IMR-90 (cell line): ENCODE data around the gene MGLL. TPM values are rescaled to one million over a fixed set of nuclear protein-coding genes. Genes with fewer than 3 reads are reported as not detected.

Source experiments
- ATAC-seq: fragments of 200-7000 bp; cut with Tn5 transposase; 2 replicates; pipeline ENCODE4 v1.9.1; 2020; ENCODE audit warnings: low read depth, mild to moderate bottlenecking, moderate library complexity
- BruUV-seq: library from RNA; stranded (reverse); fragments of 400-500 nt; replicated peaks from 2 replicates; lab custom pipeline; 2021; lab: Mats Ljungman, UMichigan
- CTCF ChIA-PET: fragments of 300-600 bp; formaldehyde crosslinking; extraction: SDS; loops from one replicate; lab custom pipeline; 2021; ENCODE audit warnings: antibody characterized with exemption; lab: Yijun Ruan, JAX
- POLR2A ChIA-PET: fragments of 300-600 bp; sonication (Branson Sonifier 250); formaldehyde crosslinking; loops from one replicate; lab custom pipeline; 2022; ENCODE audit warnings: antibody characterized with exemption; ENCODE audit not compliant: unreplicated experiment; lab: Charles Lee
- DNase-seq: peaks from one replicate; pipeline ENCODE4 v3.0.0; 2013
- H2AFZ ChIP-seq: replicated peaks from 2 replicates; pipeline ENCODE3; 2013; ENCODE audit warnings: low read length, mild to moderate bottlenecking; ENCODE audit not compliant: poor library complexity
- H2AK5ac ChIP-seq: 2 replicates; pipeline ENCODE4 v1.6.1; 2013; ENCODE audit warnings: low read depth, low read length, inconsistent platforms
- H2AK9ac ChIP-seq: replicated peaks from 2 replicates; pipeline ENCODE3; 2013; ENCODE audit warnings: mild to moderate bottlenecking, low read depth, low read length, moderate library complexity; ENCODE audit not compliant: poor library complexity
- H2BK120ac ChIP-seq: 2 replicates; pipeline ENCODE4 v1.6.1; 2013; ENCODE audit warnings: low read depth, low read length, inconsistent platforms
- H2BK15ac ChIP-seq: 3 replicates; pipeline ENCODE4 v1.6.1; 2013; ENCODE audit warnings: low read depth, low read length, inconsistent platforms
- H2BK20ac ChIP-seq: 2 replicates; pipeline ENCODE4 v1.6.1; 2013; ENCODE audit warnings: low read depth, mild to moderate bottlenecking, inconsistent platforms, low read length, moderate library complexity
- H2BK5ac ChIP-seq: 2 replicates; pipeline ENCODE4 v1.6.1; 2013; ENCODE audit warnings: mild to moderate bottlenecking, low read depth, low read length, inconsistent platforms; ENCODE audit not compliant: poor library complexity, severe bottlenecking
- H3K14ac ChIP-seq: replicated peaks from 2 replicates; pipeline ENCODE4 v1.6.1; 2013; ENCODE audit warnings: low read depth, low read length, inconsistent platforms
- H3K18ac ChIP-seq: 2 replicates; pipeline ENCODE4 v1.6.1; 2013; ENCODE audit warnings: low read depth, low read length, control low read depth
- H3K23ac ChIP-seq: 2 replicates; pipeline ENCODE4 v1.6.1; 2013; ENCODE audit warnings: low read depth, low read length, inconsistent platforms
- H3K27ac ChIP-seq: 2 replicates; pipeline ENCODE4 v1.5.1; 2013; ENCODE audit warnings: mild to moderate bottlenecking, control low read depth, low read length; ENCODE audit not compliant: insufficient read depth
- H3K27me3 ChIP-seq: 2 replicates; pipeline ENCODE4 v1.6.1; 2013; ENCODE audit warnings: low read length; ENCODE audit not compliant: control insufficient read depth, insufficient read depth
- H3K36me3 ChIP-seq: 2 replicates; pipeline ENCODE4 v1.6.1; 2013; ENCODE audit warnings: low read length, mixed read lengths; ENCODE audit not compliant: control insufficient read depth, insufficient read depth
- H3K4ac ChIP-seq: 2 replicates; pipeline ENCODE4 v1.6.1; 2013; ENCODE audit warnings: low read depth, low read length, inconsistent platforms
- H3K4me1 ChIP-seq: 2 replicates; pipeline ENCODE4 v1.6.1; 2013; ENCODE audit warnings: low read length, mixed read lengths; ENCODE audit not compliant: control insufficient read depth, insufficient read depth
- H3K4me2 ChIP-seq: 2 replicates; pipeline ENCODE4 v1.6.1; 2013; ENCODE audit warnings: low read depth, mild to moderate bottlenecking, control low read depth, low read length, moderate library complexity
- H3K4me3 ChIP-seq: 2 replicates; pipeline ENCODE4 v1.5.1; 2013; ENCODE audit warnings: low read depth, mild to moderate bottlenecking, control low read depth, low read length, moderate library complexity; ENCODE audit not compliant: insufficient read depth
- H3K56ac ChIP-seq: 2 replicates; pipeline ENCODE4 v1.6.1; 2013; ENCODE audit warnings: low read length, inconsistent platforms; ENCODE audit not compliant: insufficient read depth; ENCODE audit errors: extremely low read depth
- H3K79me1 ChIP-seq, 2 experiments: 2 replicates each; pipeline ENCODE4 v1.6.1; 2013; ENCODE audit warnings: low read length in 2 of 2, inconsistent platforms in 1 of 2, low read depth in 1 of 2
- H3K9ac ChIP-seq: 2 replicates; pipeline ENCODE4 v1.6.1; 2013; ENCODE audit warnings: low read depth, low read length, control low read depth
- H3K9me1 ChIP-seq: 2 replicates; pipeline ENCODE4 v1.6.1; 2013; ENCODE audit warnings: low read length, inconsistent platforms; ENCODE audit not compliant: insufficient read depth
- H3K9me3 ChIP-seq: 2 replicates; pipeline ENCODE4 v1.6.1; 2013; ENCODE audit warnings: low read length; ENCODE audit not compliant: control insufficient read depth, insufficient read depth
- H4K20me1 ChIP-seq: 2 replicates; pipeline ENCODE4 v1.6.1; 2013; ENCODE audit warnings: low read length, inconsistent platforms; ENCODE audit not compliant: insufficient read depth
- H4K5ac ChIP-seq: 2 replicates; pipeline ENCODE4 v1.6.1; 2013; ENCODE audit warnings: mild to moderate bottlenecking, low read depth, low read length, control low read depth
- H4K8ac ChIP-seq, 2 experiments: 2 replicates each; pipeline ENCODE4 v1.6.1; 2013; ENCODE audit warnings: low read depth in 2 of 2, low read length in 2 of 2, control low read depth in 1 of 2, inconsistent platforms in 1 of 2
- H4K91ac ChIP-seq: 2 replicates; pipeline ENCODE4 v1.6.1; 2013; ENCODE audit warnings: low read depth, low read length, inconsistent platforms; ENCODE audit not compliant: insufficient read depth
- BHLHE40 ChIP-seq: fragments of 150-350 bp; IDR thresholded peaks from 2 replicates; pipeline ENCODE4 v1.6.1; 2016; ENCODE audit warnings: mild to moderate bottlenecking, low read depth, low read length
- CEBPB ChIP-seq: IDR thresholded peaks from 2 replicates; pipeline ENCODE4 v1.6.1; 2012; ENCODE audit warnings: low read depth, low read length, improper control_type of control experiment
- CHD1 ChIP-seq: IDR thresholded peaks from 2 replicates; pipeline ENCODE4 v1.6.1; 2012; ENCODE audit warnings: low read depth, low read length, improper control_type of control experiment
- FOS ChIP-seq: fragments of 150-350 bp; IDR thresholded peaks from 2 replicates; pipeline ENCODE4 v1.6.1; 2016; ENCODE audit warnings: low read depth, low read length
- MAFK ChIP-seq: IDR thresholded peaks from 2 replicates; pipeline ENCODE4 v1.6.1; 2012; ENCODE audit warnings: low read depth, low read length, improper control_type of control experiment
- MAZ ChIP-seq: IDR thresholded peaks from 2 replicates; pipeline ENCODE4 v1.6.1; 2012; ENCODE audit warnings: low read depth, mild to moderate bottlenecking, low read length, improper control_type of control experiment, moderate library complexity, borderline replicate concordance
- MXI1 ChIP-seq: IDR thresholded peaks from 2 replicates; pipeline ENCODE4 v1.6.1; 2012; ENCODE audit warnings: low read depth, mild to moderate bottlenecking, low read length, moderate library complexity, borderline replicate concordance
- NFE2L2 ChIP-seq: fragments of 150-350 bp; IDR thresholded peaks from 2 replicates; pipeline ENCODE4 v1.6.1; 2016; ENCODE audit warnings: low read depth, mild to moderate bottlenecking, low read length
- POLR2A ChIP-seq: IDR thresholded peaks from 2 replicates; pipeline ENCODE4 v1.6.1; 2012; ENCODE audit warnings: mild to moderate bottlenecking, low read depth, low read length
- RAD21 ChIP-seq: IDR thresholded peaks from 2 replicates; pipeline ENCODE4 v1.6.1; 2012; ENCODE audit warnings: low read length, improper control_type of control experiment
- RCOR1 ChIP-seq: IDR thresholded peaks from 2 replicates; pipeline ENCODE4 v1.6.1; 2012; ENCODE audit warnings: mild to moderate bottlenecking, low read length, improper control_type of control experiment; ENCODE audit not compliant: insufficient replicate concordance
- RFX5 ChIP-seq: IDR thresholded peaks from 2 replicates; pipeline ENCODE4 v1.8.0; 2012; ENCODE audit warnings: low read depth, mild to moderate bottlenecking, low read length, moderate library complexity
- WGBS, 2 experiments: methylation state at CpG; one replicate each; pipeline versions ENCODE4 v1.1.5 to v1.1.7; 2013; ENCODE audit warnings: missing lambda C conversion rate in 2 of 2; ENCODE audit not compliant: insufficient read length in 1 of 2; ENCODE audit errors: extremely low coverage in 2 of 2; 5-methylcytosine and 5-hydroxymethylcytosine counted together
- dilution Hi-C: fragments of 300-500 bp; cut with HindIII; formaldehyde crosslinking; loops from one replicate; pipeline ENCODE4 v1.14.3; 2018; ENCODE audit warnings: low sequenced_read_pairs; ENCODE audit not compliant: unreplicated experiment
- in situ Hi-C: fragments of 300-500 bp; cut with MboI; formaldehyde crosslinking; loops from 3 replicates; pipeline ENCODE4 v1.14.3; 2019; ENCODE audit warnings: low sequenced_read_pairs, inconsistent platforms, mixed read lengths
- intact Hi-C: fragments of 100-400 bp; cut with micrococcal nuclease; formaldehyde crosslinking; loops from 2 replicates; pipeline ENCODE4 v1.10.0; 2022
- polyA plus RNA-seq, 3 experiments: library from polyadenylated mRNA; depleted of rRNA; stranded (reverse); fragments of >200 nt; gene quantifications; 2 replicates each; pipeline ENCODE4 v1.2.3, GENCODE V29; 2012; ENCODE audit warnings: low replicate concordance in 1 of 3
- total RNA-seq: library from RNA; depleted of rRNA; stranded (reverse); fragments of >200 nt; gene quantifications from 2 replicates; pipeline ENCODE4 v1.2.3, GENCODE V29; 2012
- TF ChIP-seq, protein P1 (sequence below): fragments of 150-350 bp; IDR thresholded peaks from 2 replicates; pipeline ENCODE4 v1.6.1; 2016; ENCODE audit warnings: low read depth, mild to moderate bottlenecking, low read length, moderate library complexity, borderline replicate concordance
- TF ChIP-seq, protein P2 (sequence below): fragments of 150-350 bp; IDR thresholded peaks from 2 replicates; pipeline ENCODE4 v1.6.1; 2017; ENCODE audit warnings: mild to moderate bottlenecking, antibody characterized with exemption, low read length, low read depth
- TF ChIP-seq, protein P3 (sequence below): conservative IDR thresholded peaks from 2 replicates; pipeline ENCODE4 v1.5.1; 2012; ENCODE audit warnings: mild to moderate bottlenecking, low read depth, low read length, improper control_type of control experiment

MGLL gene
- total and polyA plus RNA-seq, 2 of the 4 experiments (the other 2 are of a cell fraction), result 23.7 to 60.6 TPM

DNA sequence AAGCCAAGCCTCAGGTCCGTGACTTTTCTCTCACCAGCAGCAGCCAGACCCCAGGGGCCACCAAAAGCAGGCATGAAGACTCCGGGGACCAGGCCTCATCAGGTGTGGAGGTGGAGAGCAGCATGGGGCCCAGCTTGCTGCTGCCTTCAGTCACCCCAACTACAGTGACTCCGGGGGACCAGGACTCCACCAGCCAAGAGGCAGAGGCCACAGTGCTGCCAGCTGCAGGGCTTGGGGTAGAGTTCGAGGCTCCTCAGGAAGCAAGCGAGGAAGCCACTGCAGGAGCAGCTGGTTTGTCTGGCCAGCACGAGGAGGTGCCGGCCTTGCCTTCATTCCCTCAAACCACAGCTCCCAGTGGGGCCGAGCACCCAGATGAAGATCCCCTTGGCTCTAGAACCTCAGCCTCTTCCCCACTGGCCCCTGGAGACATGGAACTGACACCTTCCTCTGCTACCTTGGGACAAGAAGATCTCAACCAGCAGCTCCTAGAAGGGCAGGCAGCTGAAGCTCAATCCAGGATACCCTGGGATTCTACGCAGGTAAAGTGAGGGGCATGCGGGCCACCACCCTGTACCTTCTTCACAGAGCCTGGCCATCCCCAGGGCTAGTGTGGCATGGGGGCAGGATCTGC, 161.6 kb downstream of the MGLL start:
- H4K20me1 ChIP-seq, result no peaks in the 10 kb centered on the region; the same call in 1 of the 2 replicates
- no TSS peak for BruUV-seq
- dilution Hi-C loops, result no loop called here
- H3K56ac ChIP-seq, result no peak overlapping the region
- no peak overlapping the region for H2AFZ ChIP-seq
- ChIA-PET CTCF (no interaction called here), POLR2A (interaction anchor here (0.5 kb wide), 1 partner anchor 21 kb away, joined by 4 read pairs; no protein-coding TSS in a partner anchor)
- H3K79me1 ChIP-seq, result no peaks in the 10 kb centered on the region
- H2BK20ac ChIP-seq, result no peak overlapping the region
- no peaks in the 10 kb centered on the region for H3K9me3 ChIP-seq
- H3K36me3 ChIP-seq, result no peaks in the 10 kb centered on the region
- peaks cover 5% of the 10 kb centered on the region; the same call in 1 of the 2 replicates for H3K4me1 ChIP-seq
- no peaks in the 10 kb centered on the region; the same call in 1 of the 2 replicates for H3K9me1 ChIP-seq
- H3K18ac ChIP-seq, result no peak overlapping the region
- H2AK5ac ChIP-seq, result no peak overlapping the region
- H2BK120ac ChIP-seq, result no peak overlapping the region
- no peak for ATAC-seq
- 100% methylated on average over 1 of the region's 10 CpGs; no CpG with 5 or more reads in 1 of the 2 experiments for WGBS, 2 experiments
- no peak overlapping the region for H3K4ac ChIP-seq
- no peak overlapping the region for H2BK15ac ChIP-seq
- intact Hi-C loops, result loop anchor here (1.0 kb wide), 1 partner anchor 12 kb away; the partner anchor contains the start of gene ABTB1
- DNase-seq, result no peak
- no peak overlapping the region for H3K4me3 ChIP-seq
- no peak overlapping the region for H3K14ac ChIP-seq
- no peak overlapping the region for H4K8ac ChIP-seq
- H3K23ac ChIP-seq, result no peak overlapping the region; the same call in 1 of the 2 replicates
- H3K27ac ChIP-seq, result no peak overlapping the region
- no peak overlapping the region for H3K9ac ChIP-seq
- peaks cover 3% of the 10 kb centered on the region; the same call in 1 of the 2 replicates for H3K27me3 ChIP-seq
- in situ Hi-C loops, result no loop called here
- no peak overlapping the region for H4K5ac ChIP-seq
- no peak overlapping the region for H2AK9ac ChIP-seq
- H4K91ac ChIP-seq, result no peak overlapping the region
- H2BK5ac ChIP-seq, result no peak overlapping the region
- H3K4me2 ChIP-seq, result no peak overlapping the region
- TF ChIP-seq MAFK (no peak), CEBPB (no peak), NFE2L2 (no peak), RAD21 (no peak), MXI1 (no peak), BHLHE40 (no peak), CHD1 (no peak), MAZ (no peak), POLR2A (no peak), RCOR1 (no peak), FOS (no peak), RFX5 (no peak)
- TF ChIP-seq, protein P1, sequence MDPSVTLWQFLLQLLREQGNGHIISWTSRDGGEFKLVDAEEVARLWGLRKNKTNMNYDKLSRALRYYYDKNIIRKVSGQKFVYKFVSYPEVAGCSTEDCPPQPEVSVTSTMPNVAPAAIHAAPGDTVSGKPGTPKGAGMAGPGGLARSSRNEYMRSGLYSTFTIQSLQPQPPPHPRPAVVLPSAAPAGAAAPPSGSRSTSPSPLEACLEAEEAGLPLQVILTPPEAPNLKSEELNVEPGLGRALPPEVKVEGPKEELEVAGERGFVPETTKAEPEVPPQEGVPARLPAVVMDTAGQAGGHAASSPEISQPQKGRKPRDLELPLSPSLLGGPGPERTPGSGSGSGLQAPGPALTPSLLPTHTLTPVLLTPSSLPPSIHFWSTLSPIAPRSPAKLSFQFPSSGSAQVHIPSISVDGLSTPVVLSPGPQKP, result no peak
- TF ChIP-seq, protein P2, sequence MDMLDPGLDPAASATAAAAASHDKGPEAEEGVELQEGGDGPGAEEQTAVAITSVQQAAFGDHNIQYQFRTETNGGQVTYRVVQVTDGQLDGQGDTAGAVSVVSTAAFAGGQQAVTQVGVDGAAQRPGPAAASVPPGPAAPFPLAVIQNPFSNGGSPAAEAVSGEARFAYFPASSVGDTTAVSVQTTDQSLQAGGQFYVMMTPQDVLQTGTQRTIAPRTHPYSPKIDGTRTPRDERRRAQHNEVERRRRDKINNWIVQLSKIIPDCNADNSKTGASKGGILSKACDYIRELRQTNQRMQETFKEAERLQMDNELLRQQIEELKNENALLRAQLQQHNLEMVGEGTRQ, result no peak
- TF ChIP-seq, protein P3, sequence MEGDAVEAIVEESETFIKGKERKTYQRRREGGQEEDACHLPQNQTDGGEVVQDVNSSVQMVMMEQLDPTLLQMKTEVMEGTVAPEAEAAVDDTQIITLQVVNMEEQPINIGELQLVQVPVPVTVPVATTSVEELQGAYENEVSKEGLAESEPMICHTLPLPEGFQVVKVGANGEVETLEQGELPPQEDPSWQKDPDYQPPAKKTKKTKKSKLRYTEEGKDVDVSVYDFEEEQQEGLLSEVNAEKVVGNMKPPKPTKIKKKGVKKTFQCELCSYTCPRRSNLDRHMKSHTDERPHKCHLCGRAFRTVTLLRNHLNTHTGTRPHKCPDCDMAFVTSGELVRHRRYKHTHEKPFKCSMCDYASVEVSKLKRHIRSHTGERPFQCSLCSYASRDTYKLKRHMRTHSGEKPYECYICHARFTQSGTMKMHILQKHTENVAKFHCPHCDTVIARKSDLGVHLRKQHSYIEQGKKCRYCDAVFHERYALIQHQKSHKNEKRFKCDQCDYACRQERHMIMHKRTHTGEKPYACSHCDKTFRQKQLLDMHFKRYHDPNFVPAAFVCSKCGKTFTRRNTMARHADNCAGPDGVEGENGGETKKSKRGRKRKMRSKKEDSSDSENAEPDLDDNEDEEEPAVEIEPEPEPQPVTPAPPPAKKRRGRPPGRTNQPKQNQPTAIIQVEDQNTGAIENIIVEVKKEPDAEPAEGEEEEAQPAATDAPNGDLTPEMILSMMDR, result no peak
